NCI-H748 treated with DMSO at 0.1 percent for 48 hours (cell line): ENCODE data around the gene SDK2.
A peak's percentile ranks its signal among the peaks of the same experiment; 100 is the strongest.

ENCODE experiments used
- DNase-seq: peaks from one replicate; lab custom pipeline; 2025; lab: John Stamatoyannopoulos, UW

The SDK2 gene

DNA sequence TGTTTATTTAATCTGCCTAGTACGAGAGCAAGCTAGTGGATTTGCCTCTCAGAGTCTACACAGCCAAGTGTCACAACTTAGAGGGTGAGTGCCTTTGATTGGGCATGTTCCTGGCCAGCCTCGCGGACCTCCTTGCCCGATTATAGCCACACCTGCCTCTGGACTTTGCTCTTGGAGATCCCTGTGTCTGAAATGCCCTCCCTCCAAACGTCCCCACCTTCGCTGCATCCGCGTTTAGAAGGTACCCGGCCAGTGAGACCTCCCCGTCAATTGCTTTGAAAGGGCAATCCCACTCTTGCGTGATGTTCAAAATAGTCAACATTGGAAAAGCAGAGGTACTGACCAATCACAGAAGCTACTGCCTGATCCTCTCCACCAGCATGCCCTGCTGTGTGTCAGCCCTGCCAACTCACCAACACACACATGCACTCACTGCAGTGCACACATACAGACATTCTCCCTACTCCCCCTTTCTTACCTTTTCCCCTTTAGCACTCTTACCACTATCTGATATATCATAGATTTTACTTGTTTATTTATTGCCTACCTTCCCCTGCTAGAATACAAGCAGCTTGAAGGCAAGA lies 6.5 kb upstream of the SDK2 start:
- DNase-seq, result no peak

DNA sequence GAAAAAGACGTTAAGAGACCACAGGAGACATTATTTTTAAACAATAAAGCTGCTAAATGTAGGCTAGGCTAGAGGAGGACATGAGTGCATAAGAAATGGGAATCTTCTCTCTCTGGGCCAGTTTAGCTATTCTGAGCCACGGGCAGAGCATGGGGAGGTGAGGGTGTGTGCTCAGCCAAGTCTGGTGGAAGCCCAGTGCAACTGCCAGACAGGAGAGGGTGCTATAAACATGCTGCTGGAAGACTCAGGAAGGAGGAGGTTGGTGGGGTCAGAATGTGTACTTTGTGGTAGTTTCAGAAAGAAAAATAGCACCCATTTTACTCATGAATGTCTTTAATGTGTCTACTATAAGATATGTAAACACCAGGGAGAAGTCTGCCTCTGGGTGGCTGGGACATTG lies 5.9 kb upstream of the SDK2 start:
- DNase-seq, result peak; percentile 22

DNA sequence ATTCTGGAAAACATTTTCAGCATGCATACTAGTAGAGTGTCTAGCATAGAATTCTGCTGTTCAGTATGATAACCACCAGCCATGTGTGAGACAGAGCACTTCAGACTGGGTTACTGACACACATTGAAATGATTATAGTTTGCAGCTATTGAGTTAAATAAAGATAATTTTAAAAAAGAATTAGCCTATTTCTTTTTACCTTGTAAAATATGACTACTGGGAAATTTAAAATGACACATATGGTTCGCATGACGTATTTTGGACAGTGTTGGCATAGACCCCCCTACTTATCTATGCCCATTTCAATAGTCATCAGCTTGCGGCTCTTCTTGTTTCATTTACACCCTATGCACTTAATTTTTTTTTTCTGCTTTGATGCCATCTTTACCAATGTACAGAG lies 4.7 kb upstream of the SDK2 start:
- no peak for DNase-seq

DNA sequence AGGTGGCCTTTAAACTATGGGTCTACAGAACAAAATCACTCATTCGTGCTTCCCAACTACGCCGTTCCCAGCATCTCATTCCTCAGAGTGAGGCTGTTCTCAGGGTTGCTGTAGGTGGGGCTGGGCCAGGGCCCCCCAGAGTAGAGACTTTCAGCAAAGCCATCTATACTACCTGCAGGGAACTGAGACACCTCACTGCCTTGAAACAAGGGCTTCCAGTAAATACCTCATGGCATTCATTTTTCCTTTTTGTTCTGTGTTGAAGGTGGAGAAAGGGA lies 4.2 kb upstream of the SDK2 start:
- no peak for DNase-seq

DNA sequence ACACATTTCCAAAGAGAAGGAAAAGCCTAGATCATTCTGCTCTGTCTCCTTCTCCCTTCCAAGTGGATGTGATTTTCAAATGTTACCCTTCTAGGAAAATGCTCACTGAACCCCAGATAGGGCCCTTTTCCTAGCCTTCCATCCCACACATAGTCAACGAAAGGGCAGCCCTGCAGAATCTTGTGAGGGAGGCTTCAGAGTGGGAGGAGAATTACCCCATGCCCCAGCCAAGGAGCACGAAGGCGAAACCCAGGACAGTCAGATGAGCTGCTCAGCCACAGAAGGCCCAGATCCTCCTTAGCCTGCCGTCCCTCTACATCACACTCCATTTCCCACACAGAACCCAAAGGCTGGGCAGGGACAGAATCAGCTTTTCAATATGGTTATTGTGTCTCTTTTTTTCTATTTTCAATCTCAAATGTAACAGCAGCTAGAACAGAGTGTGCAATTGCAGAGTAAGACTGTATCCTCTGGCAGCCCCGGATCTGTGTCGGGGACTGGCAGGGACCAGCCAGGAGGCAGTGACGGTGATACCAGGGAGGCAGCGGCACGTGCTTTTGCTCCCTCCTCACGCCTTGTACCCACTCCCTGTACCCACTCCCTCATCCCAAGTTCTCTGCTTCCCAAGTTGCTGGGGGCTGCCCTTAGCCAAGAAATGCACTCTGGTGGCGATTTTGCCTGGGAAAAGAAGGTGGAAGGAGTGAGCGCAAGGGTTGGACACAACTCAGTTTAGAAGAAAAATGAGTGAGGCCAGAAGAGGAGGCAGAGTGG lies 3.7 kb upstream of the SDK2 start:
- no peak for DNase-seq

DNA sequence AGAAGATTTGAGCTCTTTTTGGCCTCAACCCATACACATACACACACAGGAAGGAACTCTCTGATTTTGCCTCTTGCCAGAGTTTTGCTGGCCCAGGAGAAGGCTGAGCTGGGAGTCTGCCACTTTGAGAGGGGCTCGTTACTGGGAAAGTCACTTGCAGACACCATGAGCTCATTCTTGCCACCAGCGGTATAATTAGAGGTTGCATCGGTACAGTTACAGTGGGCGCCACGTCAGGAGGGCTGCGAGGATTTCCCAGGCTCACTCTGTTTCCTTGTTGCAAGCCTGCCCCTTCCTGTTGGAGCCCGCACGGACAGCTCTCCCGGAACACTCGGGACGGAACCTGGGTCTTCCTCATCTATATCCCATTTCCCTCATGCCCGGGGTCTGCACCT lies 3.1 kb upstream of the SDK2 start:
- no peak for DNase-seq

DNA sequence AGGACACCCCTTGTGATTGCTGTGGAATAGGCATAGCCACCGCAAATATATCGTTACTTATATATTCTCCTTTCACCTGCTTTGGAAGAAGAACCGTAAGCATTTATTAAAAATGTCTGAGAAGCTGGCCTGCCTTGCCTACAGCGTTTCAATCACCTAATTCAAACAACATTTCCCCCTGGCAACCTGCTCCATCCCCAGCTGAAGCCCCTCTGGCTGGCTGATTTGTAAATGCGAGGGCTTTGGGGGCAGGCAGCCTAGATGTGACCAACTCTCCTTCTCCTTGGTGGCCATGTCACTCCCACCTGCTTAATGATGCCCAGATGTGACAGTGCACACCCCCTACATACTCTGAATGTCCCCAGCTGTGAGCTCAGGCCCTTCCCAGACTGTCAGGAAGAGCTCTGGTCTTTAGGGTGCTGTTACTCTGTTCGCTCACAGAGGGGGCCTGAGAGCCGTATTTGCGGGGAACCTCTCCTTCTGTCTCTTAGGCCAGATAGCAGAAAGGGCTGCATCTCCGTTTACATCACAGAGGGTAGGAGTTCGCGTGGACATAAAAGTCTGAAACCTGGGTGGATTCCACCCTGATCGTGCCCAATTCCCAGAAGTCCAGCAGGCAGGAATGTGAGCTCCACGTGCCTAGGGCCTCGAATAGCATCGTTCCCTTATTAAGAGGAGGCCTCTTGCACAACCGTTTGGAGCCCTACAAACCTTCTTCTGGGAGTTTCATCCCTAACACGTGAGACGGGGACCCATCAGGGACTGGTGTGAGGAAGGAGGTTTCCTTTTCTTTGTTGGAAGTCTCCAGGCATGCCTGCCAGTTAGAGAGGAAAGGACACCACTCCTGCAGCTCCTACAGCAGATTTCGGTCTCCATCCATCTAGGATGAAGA lies 2.4 kb upstream of the SDK2 start:
- DNase-seq, result no peak

DNA sequence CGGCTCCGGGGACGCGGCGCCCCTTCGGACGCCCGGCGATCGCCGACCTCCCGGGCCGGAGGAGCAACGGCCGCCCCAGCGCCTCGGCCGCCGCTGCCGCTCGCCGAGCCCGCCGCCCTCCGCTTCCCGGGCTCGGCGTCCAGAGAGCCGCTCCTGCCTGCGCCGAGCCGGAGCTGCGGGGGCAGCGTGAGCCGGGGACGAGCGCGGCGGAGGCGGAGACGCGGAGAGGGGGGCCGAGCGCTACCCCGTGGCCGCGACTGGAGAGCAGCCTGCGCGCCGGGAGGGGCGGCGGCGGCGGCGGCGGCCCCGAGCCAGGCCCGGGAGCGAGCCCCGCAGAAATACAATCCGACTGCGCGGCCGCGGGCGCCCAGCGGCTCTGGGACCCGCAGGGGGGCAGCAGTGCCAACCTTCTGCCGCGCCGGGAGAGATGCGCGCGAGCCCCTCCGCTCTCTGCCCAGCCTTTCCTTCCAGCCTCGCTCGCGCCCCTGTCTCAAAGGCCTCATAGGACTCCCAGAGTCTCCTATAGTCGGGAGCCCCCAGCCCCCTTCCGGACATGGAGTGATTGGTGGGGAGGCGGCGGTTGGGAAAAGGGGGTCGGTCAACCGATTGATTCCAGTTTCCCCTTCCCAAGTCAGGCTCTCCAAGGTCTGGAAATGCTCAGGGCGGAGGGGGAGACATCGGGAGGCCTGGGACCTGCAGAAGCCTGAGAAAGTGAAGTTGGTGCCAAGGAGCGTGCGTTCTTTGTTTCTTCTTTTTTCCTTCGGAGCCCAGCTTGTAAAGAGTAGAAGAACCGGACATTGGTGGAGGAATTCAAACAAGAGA lies 1.0 kb upstream of the SDK2 start:
- DNase-seq, result peak; percentile 53

DNA sequence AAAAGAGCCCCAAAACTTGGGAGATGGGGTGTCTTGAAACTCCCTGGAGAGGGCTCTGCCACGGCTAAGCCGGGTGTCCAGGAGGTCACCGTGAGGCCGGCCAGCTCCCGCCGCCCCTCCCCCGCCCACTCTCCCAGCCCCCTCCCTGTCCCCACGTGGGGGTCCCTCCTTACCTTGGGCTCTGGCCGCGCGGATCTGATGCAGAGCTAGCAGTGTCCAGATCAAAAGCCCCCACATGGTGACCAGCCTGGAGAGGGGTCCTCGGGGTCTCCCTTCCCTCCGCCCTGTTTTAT lies 447 bp downstream of the SDK2 start:
- no peak for DNase-seq

DNA sequence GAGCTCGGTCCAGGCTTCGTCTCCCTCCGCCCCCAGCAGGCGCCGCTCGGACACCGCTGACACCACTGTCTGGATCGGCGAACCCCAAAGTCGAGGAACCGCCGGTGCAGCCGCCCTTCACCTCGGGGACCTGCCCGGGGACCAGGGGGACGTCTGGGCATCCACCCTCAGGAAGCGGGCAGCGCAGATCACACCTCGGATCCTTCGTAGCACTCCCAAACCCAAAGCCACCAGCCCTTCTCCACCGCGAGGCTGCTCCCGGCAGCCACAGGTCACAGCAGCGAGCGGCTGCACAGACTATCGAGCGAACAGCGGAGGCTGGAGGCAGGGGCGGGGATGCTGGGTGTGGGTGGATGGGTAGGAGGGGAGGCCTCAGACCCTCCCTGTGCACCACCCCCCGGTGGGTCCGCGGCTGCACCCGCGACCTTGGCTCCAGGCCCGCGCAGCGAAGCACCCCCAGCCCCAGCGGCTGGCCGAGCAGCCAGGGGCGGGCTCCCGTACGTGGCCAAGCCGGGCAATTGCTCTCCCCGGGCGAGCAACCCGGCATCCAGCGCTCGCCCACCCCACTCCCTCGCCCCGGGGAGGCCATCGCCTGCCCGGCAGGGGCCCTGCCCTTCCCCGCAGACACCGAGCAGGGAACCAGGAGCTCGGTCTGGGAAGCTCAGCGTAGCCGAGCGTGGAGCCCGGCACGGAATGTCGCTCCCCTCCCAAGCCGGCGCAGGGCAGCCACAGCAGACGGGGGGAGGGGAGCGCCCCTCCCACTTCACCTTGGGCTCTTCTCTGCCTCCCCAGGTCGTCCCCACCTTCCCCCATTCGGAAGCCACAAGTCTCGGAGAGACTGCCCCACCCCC lies 1.0 kb downstream of the SDK2 start:
- peak; percentile 11 for DNase-seq

DNA sequence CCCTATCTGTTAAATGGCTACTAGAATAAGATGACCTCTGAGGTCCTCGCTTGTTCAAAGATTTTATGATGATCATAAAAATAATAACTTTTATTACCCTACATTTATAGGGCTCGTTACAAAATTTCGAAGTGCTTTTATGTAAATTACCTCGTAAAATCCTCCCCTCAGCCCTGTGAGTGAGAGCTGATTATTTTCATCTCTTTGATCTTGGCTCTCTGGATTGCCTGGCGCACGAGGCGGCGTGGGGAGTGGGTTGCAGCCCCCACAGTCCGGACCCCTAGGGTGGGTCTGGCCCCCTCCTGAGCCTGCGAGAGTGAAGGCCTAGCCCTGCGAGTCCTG lies 1.6 kb downstream of the SDK2 start:
- DNase-seq, result no peak

DNA sequence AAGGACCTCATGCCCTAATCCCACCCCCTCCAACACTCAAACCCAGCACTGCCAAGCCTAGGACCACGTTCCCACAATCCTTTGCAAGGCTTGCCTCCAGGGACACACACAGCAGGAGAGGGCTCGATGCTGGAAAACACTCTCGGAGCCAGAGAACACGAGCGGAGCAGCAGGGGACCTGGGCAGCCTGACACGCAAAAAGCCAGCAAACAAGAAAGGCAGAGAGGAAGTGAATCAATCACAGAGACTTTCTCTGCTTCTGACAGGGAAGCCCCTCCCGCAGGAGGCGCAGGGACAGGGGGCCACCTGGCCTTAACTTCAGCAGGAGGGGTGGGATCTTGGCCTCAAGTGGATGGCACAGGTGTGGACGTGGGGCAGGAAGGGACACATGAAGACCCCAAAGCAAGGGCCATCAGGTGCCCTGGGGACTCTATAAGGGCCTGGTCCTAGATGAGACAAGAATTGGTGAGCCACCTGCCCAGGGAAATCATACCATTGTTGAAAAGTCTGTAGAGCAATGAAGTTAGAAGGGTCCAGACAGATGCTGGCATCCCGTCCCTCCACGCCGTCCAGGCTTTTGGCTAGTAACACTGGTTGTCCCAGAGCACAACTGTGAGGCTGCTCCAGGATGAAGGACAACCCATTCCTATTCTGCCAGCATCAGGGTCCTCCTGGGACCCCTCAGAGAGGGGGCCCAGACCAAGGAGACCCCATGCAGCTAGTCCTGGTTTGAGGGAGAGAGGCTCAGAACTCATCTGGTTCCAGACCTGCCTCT lies 2.2 kb downstream of the SDK2 start:
- DNase-seq, result peak; percentile 33

DNA sequence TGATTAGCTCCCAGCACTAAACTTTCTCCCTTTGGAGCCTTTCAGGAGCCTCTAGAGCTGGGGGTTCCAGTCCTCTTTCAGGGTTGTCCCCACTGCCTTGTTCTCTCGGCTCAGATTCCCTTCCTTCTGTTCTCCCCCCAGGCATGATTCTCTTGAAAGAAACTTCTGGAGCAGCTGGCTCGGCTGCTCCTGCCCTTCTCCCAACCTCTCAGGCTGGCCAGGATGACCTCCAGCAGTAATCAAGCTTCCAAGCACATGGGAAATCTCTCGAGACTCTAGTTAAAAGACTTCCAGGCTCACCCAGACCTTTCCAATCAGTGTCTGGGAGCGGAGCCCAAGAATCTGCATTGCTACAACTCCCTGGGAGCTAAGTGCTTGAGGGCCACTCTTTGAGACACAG lies 3.6 kb downstream of the SDK2 start:
- no peak for DNase-seq

DNA sequence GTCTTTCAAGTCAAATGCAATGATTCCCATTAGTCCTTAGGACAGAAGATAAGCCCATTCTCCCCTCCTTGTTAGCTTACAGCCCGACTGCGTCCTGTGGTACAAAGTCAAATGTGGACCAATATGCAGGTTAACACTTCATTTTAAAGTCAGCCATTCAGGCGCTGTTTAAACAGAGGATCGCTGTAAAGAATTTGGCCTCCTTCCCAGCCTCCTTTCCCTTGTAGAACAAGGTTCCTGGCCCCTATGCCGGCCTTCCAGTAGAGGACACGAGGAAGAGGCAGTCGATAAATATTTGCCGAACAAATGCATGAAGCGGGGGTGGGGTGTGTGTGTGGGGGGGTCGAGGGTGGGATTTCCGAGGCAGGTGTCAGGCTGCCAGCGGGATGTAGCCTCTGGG lies 4.3 kb downstream of the SDK2 start:
- peak; percentile 75 for DNase-seq

DNA sequence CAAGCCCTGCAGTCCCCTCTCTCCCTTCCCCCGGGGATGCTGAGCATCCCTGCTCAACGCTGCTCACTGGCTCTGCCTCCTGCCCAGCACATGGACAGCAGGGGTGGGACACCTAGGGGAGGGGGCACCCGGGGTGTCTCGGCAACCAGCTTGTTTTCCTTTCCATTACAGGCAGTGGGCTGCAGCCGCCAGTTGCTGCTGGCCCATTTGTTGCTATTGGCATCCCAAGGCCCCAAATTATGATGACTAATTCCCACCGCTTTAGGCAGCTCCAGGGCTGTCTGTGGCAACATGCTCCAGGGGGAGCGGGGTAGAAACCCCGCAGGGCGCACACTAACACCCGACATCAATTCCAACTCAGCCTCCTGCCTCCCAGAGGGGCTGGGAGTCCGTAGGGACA lies 4.9 kb downstream of the SDK2 start:
- no peak for DNase-seq

DNA sequence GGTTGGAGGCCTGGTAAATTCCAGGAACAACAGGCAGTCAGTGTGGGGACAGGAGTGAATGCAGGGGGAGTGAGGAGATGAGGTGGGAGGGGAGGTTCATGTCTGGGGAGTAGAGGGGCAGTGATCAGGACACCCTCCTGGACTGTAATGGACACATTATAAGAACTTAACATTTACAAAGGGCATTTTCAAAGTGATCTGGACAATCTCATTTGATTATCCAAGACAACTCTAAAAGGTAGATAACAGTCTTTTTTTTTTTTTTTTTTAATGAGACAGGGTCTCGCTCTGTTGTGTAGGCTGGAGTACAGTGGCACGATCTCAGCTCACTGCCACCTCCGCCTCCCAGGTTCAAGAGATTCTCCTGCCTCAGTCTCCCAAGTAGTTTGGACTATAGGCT lies 5.7 kb downstream of the SDK2 start:
- no peak for DNase-seq

DNA sequence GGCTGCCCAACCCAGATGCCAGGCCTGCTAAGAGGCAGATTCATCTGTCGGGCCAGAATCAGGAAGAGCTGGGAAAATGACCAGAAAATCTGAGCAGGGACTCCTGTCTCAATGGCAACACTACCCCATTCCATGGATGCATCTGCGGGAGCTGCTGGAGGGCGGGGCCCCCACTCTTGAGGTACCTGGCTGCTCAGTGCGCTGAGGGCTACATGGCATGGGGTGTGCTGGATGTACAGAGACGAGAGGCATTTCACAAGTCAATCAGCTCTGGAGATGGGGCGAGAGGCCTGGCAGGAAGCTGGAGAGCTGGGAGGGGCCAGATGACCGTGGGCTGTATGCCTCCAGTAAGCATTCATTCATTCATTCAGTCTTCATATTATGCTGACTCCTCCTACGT lies 6.4 kb downstream of the SDK2 start:
- no peak for DNase-seq

DNA sequence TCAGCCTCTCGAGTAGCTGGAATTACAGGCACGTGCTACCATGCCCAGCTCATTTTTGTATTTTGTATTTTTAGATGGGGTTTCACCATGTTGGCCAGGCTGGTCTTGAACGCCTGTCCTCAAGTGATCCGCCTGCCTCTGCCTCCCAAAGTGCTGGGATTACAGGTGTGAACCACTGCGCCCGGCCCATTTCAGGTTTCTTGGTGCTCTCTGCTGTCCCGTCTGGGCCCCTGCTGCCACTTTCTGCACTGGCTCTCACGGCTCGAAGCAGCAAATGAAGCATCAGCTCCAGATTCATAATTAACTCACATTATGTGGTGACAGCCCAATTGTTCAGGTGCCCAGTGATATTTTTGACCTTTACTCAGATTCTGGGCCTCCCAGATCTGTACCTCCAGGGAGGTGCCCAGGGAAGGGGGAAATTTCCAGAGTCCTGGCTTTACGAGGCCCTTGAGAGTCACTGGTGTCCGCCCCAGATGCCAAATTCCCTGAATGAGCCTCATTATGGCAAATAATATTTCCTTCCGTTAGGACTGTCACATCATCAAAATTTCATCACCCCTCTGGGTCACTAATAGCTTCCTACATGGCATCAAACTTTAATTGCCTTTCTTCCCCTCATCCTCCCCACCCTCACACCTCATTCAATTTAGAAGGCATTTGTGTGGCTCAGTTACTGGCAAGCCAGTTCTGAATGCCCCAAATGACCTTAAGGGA lies 9.0 kb downstream of the SDK2 start:
- DNase-seq, result no peak

DNA sequence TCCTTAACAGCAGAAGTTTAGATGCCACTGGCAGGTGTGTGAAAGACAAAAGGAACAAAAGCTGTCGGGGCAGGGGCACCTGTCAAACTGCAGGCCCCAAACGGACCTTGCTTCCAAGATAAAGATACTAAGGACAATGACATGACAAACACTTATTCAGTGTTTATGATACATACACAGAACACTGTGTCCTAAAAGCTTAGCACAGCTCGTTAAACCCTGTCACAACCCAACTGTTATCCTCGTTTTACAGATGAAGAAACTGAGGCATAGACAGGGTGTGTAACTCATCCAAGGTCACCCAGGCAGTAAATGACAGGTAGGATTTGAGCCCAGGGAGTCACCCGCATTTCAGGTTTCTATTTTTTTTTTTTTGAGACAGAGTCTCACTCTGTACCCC lies 9.6 kb downstream of the SDK2 start:
- DNase-seq, result peak; percentile 38

DNA sequence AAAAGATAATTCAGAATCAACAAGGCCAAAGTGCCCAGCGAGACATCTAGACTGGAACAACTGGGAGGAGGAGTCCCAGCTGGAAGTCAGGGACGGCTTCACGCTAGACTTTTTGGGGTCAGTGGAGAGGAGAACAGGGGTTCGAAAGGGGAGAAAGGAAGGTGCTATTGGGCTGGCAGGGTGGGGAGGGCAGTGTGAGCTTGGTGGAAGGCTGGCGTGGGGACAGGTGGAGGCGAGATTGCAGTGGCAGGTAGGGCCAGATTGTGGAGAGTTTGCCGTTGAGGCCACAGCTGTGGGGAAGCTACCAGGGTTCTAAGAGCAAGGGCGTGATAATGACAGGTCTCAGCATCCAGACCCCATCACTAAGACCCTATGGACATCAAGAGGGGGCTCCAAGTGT lies 10.5 kb downstream of the SDK2 start:
- no peak for DNase-seq
